OCI-LY7 (cell line): ENCODE data around the gene CTNND2.

Experiments used
- EZH2phosphoT487 ChIP-seq: fragments of 200-600 bp; sonication (generic); IDR thresholded peaks from 2 replicates; pipeline ENCODE4 v1.6.1; 2018; ENCODE audit warnings: low read depth, borderline replicate concordance, mild to moderate bottlenecking, mixed run types, antibody characterized with exemption, low read length, moderate library complexity, mixed read lengths
- TF ChIP-seq, protein P1 (sequence below): fragments of 200-600 bp; sonication (generic); conservative IDR thresholded peaks from 2 replicates; pipeline ENCODE4 v1.5.1; 2014; ENCODE audit warnings: mild to moderate bottlenecking, antibody characterized with exemption, low read length, moderate library complexity, mixed read lengths

DNA sequence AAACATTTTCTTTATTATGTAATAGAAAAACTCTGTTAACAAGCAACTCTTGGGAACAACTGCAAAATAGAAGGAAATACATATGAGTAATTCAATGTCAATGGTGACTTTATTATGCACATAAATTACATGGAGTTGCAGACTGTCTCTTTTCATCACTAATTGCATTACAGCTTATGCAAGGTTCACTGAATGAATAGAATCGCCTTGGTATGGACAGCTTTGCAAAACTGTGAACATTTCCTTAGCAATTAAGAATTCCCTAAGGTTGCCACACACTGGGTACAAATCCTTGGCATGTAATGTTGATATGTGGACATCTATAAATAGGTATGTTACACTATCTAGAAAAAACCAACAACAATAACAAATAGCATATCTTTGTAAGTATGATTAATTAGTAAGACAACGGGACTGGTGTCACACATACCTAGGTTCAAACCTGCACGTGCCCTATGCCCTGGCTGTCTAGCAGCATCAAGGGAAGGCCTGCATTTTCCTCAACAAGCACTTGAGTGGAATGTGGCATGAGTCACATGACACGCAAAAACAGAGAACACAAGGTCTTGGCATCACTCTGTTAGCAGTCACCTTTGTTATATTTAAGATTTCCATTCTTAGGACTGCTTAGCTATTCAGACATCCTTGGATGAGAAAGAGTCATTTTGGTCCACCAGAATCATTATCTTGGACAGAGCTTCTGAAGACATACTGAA, 263.9 kb downstream of the CTNND2 start:
- TF ChIP-seq, protein P1, sequence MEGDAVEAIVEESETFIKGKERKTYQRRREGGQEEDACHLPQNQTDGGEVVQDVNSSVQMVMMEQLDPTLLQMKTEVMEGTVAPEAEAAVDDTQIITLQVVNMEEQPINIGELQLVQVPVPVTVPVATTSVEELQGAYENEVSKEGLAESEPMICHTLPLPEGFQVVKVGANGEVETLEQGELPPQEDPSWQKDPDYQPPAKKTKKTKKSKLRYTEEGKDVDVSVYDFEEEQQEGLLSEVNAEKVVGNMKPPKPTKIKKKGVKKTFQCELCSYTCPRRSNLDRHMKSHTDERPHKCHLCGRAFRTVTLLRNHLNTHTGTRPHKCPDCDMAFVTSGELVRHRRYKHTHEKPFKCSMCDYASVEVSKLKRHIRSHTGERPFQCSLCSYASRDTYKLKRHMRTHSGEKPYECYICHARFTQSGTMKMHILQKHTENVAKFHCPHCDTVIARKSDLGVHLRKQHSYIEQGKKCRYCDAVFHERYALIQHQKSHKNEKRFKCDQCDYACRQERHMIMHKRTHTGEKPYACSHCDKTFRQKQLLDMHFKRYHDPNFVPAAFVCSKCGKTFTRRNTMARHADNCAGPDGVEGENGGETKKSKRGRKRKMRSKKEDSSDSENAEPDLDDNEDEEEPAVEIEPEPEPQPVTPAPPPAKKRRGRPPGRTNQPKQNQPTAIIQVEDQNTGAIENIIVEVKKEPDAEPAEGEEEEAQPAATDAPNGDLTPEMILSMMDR, result no peak
- TF ChIP-seq EZH2phosphoT487, result no peak
